ENCODE measurements around the gene MIGA1.
"Not testable (repeated sequence)": the region's sequence is repeated elsewhere in the genome, so short reads cannot be mapped to it uniquely, and the experiment has no call there.

The MIGA1 gene

DNA sequence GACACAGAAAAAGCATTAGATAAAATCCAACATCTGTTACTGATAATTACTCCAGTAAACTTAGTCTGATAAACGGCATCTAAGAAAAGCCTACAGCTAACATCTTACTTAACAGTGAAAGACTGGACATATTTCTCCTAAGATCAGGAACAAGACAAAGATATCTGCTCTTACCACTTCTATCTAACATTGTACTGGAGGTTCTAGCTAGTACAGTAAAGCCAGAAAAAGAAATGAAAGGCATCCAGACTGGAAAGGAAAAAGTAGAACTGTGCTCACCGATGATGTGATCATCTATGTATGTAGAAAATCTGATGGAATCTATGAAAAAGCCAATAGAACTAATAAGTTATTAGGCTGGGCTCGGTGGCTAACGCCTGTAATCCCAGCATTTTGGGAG, 130.7 kb downstream of the MIGA1 start:
- TF ChIP-seq, protein P1, sequence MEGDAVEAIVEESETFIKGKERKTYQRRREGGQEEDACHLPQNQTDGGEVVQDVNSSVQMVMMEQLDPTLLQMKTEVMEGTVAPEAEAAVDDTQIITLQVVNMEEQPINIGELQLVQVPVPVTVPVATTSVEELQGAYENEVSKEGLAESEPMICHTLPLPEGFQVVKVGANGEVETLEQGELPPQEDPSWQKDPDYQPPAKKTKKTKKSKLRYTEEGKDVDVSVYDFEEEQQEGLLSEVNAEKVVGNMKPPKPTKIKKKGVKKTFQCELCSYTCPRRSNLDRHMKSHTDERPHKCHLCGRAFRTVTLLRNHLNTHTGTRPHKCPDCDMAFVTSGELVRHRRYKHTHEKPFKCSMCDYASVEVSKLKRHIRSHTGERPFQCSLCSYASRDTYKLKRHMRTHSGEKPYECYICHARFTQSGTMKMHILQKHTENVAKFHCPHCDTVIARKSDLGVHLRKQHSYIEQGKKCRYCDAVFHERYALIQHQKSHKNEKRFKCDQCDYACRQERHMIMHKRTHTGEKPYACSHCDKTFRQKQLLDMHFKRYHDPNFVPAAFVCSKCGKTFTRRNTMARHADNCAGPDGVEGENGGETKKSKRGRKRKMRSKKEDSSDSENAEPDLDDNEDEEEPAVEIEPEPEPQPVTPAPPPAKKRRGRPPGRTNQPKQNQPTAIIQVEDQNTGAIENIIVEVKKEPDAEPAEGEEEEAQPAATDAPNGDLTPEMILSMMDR (IDR thresholded peaks at IDR 0.05; ENCODE audit: low read depth, low read length, poor library complexity, severe bottlenecking): no peak
- TF ChIP-seq EZH2phosphoT487 (IDR thresholded peaks at IDR 0.05; ENCODE audit: borderline replicate concordance, low read length): no peak
- Histone ChIP-seq H3K9me2 (replicated peaks; ENCODE audit: control insufficient read depth, low read length) (no peaks in the 10 kb centered on the region), H3K9me3 (ENCODE audit: control insufficient read depth, insufficient read depth, low read length) (no peaks in the 10 kb centered on the region), H3K79me2 (ENCODE audit: control insufficient read depth, low read length) (no peaks in the 10 kb centered on the region), H3F3A (ENCODE audit: control insufficient read depth, insufficient read depth) (no peaks in the 10 kb centered on the region; the same call in 1 of the 2 replicates), H3K4me2 (ENCODE audit: low read length) (no peak overlapping the region), H3K4me1 (ENCODE audit: control insufficient read depth, low read length) (no peaks in the 10 kb centered on the region), H3K27me3 (ENCODE audit: control insufficient read depth, low read length) (no peaks in the 10 kb centered on the region), H3K36me3 (ENCODE audit: control insufficient read depth, low read length) (no peaks in the 10 kb centered on the region), H3K27ac (ENCODE audit: low read depth, low read length) (no peak overlapping the region), H3K4me3 (ENCODE audit: low read length) (no peak overlapping the region), H4K20me1 (ENCODE audit: control insufficient read depth, insufficient read depth, low read depth, low read length) (no peaks in the 10 kb centered on the region)

DNA sequence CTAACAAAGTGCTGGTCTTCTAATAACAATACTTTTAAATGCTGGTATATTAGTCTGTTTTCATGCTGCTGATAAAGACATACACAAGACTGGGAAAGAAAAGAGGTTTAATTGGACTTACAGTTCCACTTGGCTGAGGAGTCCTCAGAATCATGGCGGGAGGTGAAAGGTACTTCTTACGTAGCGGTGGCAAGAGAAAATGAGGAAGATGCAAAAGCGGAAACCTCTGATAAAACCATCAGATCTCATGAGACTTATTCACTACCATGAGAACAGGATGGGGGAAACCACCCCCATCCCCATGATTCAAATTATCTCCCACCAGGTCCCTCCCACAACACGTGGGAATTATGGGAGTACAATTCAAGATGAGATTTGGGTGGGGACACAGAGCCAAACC, 139.5 kb downstream of the MIGA1 start:
- H3K36me3 ChIP-seq (ENCODE audit: control insufficient read depth, low read length); H3K27ac ChIP-seq (ENCODE audit: low read depth, low read length); H3K9me3 ChIP-seq (ENCODE audit: control insufficient read depth, insufficient read depth, low read length); H3K4me1 ChIP-seq (ENCODE audit: control insufficient read depth, low read length); H3K4me3 ChIP-seq (ENCODE audit: low read length); H3K4me2 ChIP-seq (ENCODE audit: low read length); H3F3A ChIP-seq (ENCODE audit: control insufficient read depth, insufficient read depth); H3K9me2 ChIP-seq (replicated peaks; ENCODE audit: control insufficient read depth, low read length); H3K27me3 ChIP-seq (ENCODE audit: control insufficient read depth, low read length); H4K20me1 ChIP-seq (ENCODE audit: control insufficient read depth, insufficient read depth, low read depth, low read length); H3K79me2 ChIP-seq (ENCODE audit: control insufficient read depth, low read length): not testable (repeated sequence)

DNA sequence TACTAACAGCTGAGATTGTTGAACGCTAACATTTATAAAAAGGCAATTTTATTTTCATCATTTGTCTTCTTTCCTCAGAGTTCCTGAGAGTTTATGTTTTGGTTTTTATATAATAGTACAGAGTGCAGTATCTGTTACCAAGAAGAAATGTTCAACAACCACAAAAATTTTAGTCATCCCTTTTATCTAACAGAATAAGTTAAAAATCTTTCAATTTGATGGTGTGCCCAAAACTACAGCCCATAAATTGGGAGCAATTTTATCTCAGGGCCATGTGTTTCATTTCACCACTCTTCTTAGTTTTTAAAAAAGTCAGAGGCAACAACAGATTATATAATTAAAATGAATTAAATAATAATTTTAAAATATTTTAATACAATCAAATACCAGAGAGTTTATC, 146.1 kb downstream of the MIGA1 start:
- no peaks in the 10 kb centered on the region for H3K4me1 ChIP-seq (ENCODE audit: control insufficient read depth, low read length)
- H3K9me2 ChIP-seq (replicated peaks; ENCODE audit: control insufficient read depth, low read length): no peaks in the 10 kb centered on the region
- H3K27me3 ChIP-seq (ENCODE audit: control insufficient read depth, low read length): peaks cover 12% of the 10 kb centered on the region
- no peaks in the 10 kb centered on the region for H3K79me2 ChIP-seq (ENCODE audit: control insufficient read depth, low read length)
- H3K4me3 ChIP-seq (ENCODE audit: low read length): no peak overlapping the region
- H4K20me1 ChIP-seq (ENCODE audit: control insufficient read depth, insufficient read depth, low read depth, low read length): no peaks in the 10 kb centered on the region
- no peaks in the 10 kb centered on the region for H3F3A ChIP-seq (ENCODE audit: control insufficient read depth, insufficient read depth)
- H3K27ac ChIP-seq (ENCODE audit: low read depth, low read length): no peak overlapping the region
- TF ChIP-seq, protein P1 (IDR thresholded peaks at IDR 0.05; ENCODE audit: low read depth, low read length, poor library complexity, severe bottlenecking): no peak
- no peak for TF ChIP-seq EZH2phosphoT487 (IDR thresholded peaks at IDR 0.05; ENCODE audit: borderline replicate concordance, low read length)
- H3K9me3 ChIP-seq (ENCODE audit: control insufficient read depth, insufficient read depth, low read length): no peaks in the 10 kb centered on the region
- H3K36me3 ChIP-seq (ENCODE audit: control insufficient read depth, low read length): no peaks in the 10 kb centered on the region
- no peak overlapping the region for H3K4me2 ChIP-seq (ENCODE audit: low read length)

DNA sequence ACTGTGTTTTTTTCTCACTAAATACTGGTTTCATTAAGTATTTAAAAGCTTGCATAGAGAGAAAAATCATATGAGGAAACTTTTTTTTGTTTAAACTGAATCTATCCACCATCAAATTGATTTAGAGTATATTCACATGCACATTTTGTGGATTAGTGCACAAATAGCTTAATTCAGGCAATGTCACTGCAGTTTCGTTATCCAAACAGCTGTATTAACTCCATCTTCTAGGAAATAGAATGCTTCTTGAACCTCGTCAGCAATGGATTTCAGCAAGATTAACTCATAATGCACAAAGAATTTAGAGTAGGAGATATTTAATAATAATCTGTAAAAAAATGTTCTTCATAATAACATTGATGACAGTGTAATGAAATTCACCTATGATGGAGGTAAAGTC, 146.5 kb downstream of the MIGA1 start:
- Histone ChIP-seq H3K27ac (ENCODE audit: low read depth, low read length) (no peak overlapping the region), H3K79me2 (ENCODE audit: control insufficient read depth, low read length) (no peaks in the 10 kb centered on the region), H3F3A (ENCODE audit: control insufficient read depth, insufficient read depth) (no peaks in the 10 kb centered on the region), H3K4me2 (ENCODE audit: low read length) (no peak overlapping the region), H3K36me3 (ENCODE audit: control insufficient read depth, low read length) (no peaks in the 10 kb centered on the region), H3K9me3 (ENCODE audit: control insufficient read depth, insufficient read depth, low read length) (no peaks in the 10 kb centered on the region), H3K4me1 (ENCODE audit: control insufficient read depth, low read length) (no peaks in the 10 kb centered on the region), H4K20me1 (ENCODE audit: control insufficient read depth, insufficient read depth, low read depth, low read length) (no peaks in the 10 kb centered on the region), H3K9me2 (replicated peaks; ENCODE audit: control insufficient read depth, low read length) (no peaks in the 10 kb centered on the region), H3K27me3 (ENCODE audit: control insufficient read depth, low read length) (peaks cover 14% of the 10 kb centered on the region), H3K4me3 (ENCODE audit: low read length) (no peak overlapping the region)
- no peak for TF ChIP-seq EZH2phosphoT487 (IDR thresholded peaks at IDR 0.05; ENCODE audit: borderline replicate concordance, low read length)
- TF ChIP-seq, protein P1 (IDR thresholded peaks at IDR 0.05; ENCODE audit: low read depth, low read length, poor library complexity, severe bottlenecking): no peak
